Renal cortical epithelial cell (primary cell): ENCODE data around the gene PCYT1A. TPM values are rescaled to one million over a fixed set of nuclear protein-coding genes. Genes with fewer than 3 reads are reported as not detected.
"Not testable (repeated sequence)": the region's sequence is repeated elsewhere in the genome, so short reads cannot be mapped to it uniquely, and the experiment has no call there.

Source experiments
- DNase-seq: peaks from one replicate; pipeline ENCODE4 v3.0.0-alpha.2; 2011; ENCODE audit warnings: low read depth
- total RNA-seq: library from RNA; depleted of rRNA; stranded (reverse); fragments of >200 nt; gene quantifications from 2 replicates; pipeline ENCODE4 v1.2.3, GENCODE V29; 2014

The PCYT1A gene
- total RNA-seq, 1 donor from 2014 or later = 73.6 TPM

DNA sequence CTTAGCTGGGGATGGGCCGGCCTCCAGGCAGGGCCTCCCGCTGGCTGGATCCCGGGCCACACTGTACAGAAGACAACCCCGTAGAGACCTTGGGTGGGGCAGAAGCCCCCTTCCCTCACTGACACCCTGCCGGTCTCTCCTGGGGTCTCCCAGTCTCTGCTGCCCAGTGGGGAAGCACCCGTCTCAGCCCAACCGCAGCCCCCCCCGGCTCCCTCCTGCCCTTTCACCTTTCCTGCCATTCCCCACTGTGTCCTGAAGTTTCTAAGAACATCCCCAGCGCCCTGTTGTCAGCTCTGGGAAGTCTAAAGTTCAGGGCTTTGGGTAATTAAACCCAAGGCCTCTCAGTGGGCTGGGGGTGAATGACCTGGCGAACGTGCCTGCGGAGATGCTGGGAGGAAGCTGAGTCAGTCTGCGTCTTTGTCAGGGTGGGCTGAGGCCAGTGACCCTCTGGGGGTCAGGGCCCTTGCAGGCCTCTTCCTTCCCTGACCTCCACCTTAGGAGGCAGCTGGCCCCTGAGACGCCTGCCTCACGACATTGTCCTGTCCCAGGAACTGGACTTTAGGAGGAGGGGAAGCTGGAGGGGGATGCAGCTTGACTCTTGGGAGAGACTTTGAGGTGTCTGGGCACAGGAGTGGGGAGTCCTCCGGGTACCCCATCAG, 72.6 kb downstream of the PCYT1A start:
- peak; percentile 47 for DNase-seq

DNA sequence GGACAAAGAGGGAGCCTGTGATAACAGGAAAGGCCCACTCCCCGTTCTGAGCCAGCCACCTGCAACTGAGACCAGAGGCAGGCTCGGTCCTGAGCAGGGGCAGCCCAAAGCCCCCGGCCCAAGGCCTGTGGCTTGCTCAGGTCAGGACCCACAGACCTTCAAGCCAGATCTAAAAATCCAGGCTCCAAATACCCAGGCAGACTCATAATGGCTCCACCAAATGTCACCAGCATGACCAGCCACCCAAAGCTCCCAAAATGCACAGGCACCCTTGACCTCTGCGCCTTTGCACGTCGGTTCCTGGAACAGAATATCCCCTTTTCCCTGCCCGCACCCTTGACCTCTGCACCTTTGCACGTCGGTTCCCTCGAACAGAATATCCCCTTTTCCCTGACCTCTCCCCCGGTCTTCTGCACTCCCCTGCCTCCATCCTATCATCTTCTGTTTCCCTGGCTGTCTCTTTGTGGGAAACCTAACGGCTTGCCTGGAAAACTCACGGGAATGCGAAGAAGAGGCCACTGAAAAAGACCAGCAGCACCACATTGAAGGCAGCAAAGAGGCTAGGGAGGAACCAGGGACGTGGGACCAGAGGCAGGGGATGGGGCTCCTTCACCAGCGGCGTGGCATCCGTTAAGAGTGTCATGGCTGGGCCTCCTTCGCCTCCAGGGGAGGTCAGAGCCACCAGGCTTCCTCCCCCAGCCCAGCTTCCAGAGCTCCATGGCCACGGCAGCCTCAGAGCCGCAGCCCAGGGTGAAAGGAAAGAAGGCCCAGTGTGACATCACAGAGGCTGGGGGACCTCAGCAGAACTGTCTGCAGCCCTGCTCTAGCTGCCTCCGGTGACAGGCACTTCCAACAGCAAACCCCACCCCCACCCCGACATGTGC, 76.6 kb downstream of the PCYT1A start, which contains the start of gene ZDHHC19:
Gene ZDHHC19, minus strand, starts transcription at position 728 of the 884 bp plus-strand sequence. Its CDS starts 85 bp downstream, at position 643.
- no peak for DNase-seq

DNA sequence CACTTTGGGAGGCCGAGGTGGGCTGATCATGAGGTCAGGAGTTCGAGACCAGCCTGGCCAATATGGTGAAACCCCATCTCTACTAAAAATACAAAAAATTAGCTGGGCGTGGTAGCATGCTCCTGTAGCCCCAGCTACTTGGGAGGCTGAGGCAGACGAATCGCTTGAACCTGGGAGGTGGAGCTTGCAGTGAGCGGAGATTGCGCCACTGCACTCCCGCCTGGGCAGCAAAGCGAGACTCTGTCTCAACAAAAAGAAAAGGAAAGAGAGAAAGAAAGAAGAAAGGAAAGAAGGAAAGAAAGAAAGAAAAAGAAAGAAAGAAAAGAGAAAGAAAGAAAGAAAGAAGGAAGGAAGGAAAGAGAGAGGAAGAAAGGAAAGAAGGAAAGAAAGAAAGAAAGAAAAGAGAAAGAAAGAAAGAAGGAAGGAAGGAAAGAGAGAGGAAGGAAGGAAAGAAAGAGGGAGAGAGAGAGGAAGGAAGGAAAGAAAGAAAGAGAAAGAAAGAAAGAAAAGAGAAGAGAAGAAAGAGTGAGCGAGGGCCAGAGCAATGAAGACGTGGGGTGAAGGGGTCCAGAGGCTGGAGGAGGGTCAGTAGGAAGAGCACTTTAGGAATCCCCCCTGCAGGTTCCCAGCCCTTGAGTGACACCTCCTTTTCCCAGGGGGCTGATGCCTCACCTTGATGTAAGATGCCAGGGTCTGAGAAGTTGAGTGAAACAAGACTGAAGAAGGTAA, 77.4 kb downstream of the PCYT1A start:
- not testable (repeated sequence) for DNase-seq

DNA sequence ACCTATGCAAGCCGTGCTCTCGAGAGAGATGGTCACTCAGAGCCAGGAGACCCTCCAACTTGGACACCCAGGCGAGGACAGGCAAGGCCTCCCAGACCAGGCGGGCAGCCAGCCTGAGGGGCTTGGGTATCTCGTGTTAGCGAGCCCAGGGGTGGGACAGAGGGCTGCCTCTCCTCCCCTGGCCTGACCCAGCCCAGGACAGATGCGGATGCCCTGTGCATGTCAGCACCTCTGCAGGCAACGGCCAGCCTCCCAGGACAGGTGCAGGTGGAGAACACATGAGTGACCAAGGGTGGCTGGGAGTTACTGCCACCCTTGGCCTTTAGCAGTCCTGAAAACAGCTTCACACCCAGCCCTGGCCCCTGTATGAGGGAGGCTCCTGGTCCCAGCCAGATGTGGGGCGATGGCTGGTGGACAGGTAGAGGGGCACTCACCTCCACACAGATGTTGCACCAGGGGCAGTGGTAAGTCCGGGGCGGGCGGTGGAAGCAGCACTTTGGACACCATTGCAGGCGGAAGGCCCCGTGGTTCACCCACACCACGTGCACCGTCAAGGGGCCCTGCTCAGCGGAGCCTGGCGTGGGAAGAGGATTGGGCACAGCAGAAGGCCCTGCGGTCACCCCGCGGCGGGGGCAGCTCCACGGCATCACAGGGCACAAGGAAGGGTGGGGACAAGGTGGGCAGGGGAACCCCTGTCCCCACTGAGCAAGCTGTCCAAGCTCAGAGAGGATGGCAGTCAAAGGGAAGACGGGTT, 78.4 kb downstream of the PCYT1A start:
- no peak for DNase-seq

DNA sequence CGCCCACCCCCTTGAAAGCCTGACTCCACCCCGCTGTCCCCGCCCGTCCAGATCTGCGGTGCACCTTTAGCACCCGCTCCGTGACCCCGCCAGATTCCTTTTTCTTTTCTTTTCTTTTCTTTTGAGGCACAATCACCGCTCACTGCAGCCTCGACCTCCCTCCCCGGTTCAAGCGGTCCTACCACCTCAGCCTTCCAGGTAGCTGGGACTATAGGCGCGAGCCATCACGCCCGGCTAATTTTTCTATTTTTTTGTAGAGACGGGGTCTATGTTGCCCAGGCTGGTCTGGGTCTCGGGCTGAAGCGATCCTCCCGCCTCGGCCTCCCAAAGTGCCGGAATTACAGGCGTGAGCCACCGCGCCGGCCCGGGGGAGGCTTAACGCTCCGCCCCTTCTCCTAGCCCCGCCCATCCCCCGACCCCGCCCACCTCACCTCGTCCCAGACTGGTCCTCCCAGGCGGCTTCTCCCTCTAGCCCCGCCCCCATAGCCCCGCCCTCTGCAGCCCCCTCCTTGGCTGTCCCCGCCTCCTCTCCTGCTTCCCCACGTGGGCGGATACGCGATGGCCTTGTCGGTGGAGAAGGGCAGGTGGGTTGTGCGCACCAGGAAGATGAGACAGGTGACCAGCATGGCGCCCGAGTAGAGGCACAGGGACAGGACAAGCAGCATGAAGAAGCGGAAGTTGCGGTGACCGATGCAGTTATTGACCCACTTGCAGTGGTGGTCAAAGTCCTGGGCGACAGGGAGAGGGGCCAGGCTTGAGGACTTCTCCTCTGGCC, 79.5 kb downstream of the PCYT1A start:
- no peak for DNase-seq

DNA sequence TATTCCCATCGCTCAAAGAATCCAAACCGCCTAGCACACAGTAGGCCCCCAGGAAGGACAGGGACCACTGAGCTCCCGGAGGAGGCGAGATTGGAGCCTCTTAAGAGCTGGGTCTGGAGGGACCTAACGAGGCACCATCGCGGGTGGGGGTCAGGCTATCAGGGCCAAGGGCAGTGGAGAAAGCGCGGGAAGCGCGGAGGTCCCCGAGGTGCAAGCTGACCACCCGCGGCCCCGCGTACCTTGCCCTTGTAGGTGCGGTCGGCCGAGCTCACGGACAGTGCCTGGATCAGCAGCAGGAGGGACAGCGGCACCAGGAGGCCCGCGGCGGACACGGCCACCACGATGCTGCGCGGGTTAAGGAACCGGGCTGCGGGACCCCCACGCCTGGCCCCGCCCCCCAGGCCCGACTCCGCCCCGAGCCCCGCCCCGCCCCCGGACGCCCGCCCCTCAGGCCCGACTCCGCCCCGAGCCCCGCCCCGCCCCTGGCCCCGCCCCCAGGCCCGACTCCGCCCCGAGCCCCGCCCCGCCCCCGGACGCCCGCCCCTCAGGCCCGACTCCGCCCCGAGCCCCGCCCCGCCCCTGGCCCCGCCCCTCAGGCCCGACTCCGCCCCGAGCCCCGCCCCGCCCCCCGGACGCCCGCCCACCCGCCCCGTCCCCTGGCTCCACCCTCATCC, 80.2 kb downstream of the PCYT1A start:
- no peak for DNase-seq

DNA sequence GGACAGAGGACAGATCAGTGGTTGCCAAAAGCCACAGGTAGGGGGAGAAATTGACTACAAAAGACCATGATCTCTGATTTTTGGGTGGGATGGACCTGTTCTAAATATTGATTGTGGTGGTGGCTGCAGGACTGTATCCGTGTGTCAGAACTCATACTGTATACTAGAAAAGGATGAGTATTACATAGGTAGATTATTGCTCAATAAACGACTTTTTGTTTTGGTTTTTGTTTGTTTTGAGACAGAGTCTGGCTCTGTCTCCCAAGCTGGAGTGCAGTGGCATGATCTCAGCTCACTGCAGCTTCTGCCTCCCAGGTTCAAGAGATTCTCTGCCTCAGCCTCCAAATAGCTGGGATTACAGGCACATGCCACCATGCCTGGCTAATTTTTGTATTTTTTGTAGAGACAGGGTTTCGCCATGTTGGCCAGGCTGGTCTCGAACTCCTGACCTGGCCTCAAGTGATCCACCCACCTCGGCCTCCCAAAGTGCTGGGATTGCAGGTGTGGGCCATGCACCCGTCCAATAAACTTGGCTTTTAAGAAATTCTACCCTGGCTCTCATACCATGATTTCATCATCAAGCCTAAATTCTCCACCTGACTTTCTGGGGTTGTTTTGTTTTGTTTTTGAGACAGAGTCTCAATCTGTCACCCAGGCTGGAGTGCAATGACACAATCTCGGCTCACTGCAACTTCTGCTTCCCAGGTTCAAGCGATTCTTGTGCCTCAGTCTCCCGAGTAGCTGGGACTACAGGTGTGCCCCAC, 81.9 kb downstream of the PCYT1A start:
- not testable (repeated sequence) for DNase-seq

DNA sequence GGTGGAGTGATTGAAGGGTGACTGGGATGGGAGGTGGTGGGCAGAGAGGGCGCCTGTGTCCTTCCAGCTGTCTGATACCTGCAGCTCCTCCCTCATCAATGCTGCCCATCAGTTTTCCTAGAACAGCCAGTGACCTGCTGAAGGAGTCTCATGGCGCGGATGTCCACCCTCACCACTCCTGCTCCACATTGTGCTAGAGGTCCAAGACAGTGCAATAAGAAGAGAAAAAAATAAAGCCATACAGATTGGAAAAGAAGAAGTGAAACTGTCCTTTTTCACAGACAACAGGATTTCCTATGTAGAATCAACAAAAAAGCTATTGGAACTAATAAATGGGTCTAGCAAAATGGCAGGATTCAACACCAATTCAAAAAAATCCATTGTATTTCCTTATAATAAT, 83.7 kb downstream of the PCYT1A start:
- DNase-seq = no peak

DNA sequence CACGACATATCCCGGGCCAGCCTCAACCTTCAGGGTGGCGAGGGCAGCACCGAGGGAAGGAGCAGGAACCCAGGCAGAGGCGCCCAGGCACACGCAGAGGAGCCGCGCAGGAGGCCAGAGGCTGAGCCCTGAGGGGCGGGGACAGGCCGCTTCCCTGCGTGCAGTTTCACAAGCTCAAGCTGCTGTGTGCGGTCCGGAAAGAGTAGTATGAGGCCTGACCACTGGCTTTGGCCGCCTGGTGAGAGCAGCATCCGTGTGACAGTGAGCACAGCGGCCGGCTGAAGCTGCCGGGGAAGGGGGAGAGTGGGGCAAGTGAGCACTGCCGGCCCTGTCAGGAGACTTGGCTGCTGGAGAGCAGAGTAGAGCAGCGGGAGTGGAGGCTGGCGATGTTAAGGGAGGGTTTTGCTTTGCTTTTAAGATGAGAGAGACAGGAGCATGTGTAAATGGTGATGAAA, 85.0 kb downstream of the PCYT1A start:
- no peak for DNase-seq

DNA sequence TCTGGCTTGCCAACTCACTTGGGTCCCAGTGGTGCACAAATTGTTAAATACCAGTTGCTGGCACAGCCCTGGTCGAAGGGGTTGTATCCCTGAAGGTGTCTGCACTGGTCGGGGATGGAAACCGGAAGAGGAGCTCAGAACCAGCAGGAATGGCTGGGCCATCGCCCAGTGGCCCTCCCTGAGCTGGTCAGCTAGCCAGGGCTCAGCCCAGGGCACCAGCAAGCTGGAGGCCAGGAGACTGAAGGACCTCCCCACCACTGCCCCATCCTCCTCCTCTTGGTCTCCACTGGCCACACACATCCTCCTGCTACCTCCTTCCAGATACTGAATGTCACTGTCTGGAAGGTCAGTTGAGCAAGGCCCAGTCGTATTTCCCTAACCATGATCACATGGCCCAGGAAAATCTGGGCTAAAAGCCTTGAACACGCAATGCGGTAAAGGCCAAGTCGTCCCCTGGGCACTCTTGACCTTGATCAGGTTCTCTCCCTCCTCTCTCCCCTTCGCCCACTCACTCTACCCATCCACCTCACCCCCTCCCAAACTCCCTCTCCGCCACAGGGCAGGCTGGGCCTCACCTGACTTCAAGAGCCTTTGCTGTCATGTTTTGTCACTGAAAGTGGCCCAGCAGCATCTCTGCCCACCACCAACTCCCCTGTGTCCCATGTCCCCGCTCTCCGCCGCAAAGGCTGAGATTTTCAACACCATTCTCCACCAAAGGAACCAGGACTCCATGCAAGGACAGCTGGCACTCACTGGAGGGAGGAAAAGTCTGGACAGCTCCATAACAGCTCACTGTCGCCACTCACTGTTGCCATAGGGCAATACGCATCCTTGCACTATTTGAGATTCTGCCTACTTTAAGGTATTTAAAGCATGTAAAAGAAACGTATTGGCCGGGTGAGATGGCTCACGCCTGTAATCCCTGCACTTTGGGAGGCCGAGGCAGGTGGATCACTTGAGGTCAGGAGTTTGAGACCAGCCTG, 88.5 kb downstream of the PCYT1A start:
- no peak for DNase-seq

DNA sequence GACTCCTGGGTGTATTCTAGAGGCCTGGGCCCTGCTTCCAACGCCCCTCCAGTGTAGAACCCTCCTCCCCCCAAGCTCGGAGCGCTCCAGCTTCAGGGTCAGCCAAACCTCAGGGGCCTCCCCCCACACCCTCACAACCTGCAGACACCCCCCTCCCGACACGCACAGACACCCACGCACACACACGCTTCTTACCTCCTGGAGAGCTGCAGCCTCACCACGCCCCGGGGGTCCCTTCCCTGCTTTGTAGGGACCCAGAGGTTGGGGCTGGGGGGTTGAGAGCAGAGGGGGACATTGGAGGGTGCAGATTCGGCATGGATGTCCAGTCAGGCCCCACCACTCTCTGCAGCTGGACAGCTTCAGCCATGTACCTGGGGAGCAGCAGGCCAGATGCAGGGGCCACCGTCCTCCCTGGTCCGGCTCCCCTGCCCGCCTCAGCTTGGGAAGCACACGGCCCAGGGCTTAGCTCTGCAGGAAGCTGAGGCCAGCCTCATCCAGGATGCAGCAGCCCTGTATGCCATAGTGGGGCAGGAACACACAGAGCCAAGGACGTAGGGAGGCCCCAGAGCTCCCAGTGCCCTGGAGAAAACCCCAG, 89.3 kb downstream of the PCYT1A start:
- DNase-seq = no peak

DNA sequence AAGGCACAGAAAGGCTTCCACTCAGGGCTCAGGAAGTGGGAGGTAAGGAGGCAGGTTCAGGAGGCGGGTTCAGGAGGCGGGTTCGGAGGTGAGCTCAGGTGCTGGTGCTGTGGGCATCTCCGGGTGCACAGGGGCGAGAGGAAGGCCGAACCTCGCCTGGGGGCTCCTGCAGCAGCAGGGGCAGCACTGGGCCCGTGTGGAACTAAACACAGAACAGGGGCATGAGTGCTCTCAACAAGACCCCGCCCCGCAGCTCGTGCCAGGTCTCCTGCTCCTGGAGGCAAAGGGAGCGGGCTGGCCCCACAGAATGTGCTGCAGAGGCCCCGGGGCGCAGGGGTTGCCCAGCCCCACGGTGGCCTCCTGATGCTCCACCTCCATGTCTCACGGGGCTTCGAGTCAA, 90.0 kb downstream of the PCYT1A start:
- no peak for DNase-seq

DNA sequence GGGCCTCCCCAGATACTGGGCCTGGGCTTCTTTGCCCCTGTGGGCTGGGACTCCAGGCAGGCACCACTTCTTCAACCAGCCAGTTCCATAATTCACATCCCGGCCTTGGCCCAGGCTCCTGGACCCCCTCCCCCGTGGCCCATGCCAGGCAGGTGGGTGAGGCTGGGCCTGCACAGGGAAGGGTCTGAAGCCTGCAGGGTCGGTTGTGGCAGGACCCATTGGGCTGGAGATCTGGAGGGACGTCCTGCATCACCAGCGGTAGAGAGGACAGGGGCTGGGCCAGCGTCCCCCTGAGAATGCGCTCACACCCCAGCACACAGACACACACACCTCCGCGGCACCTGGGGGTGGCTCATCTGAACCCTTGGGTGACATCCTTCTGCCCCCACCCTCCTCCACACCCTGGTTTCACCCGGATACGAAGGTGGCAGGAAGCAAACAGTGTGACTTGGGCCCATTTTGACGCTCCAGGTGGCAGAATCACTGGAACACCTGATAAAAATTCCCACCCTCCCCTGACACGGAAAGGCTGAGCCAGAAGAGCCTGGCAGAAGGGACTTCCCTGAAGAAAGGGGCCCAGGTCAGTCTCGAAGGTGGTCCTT, 91.8 kb downstream of the PCYT1A start:
- DNase-seq = no peak

DNA sequence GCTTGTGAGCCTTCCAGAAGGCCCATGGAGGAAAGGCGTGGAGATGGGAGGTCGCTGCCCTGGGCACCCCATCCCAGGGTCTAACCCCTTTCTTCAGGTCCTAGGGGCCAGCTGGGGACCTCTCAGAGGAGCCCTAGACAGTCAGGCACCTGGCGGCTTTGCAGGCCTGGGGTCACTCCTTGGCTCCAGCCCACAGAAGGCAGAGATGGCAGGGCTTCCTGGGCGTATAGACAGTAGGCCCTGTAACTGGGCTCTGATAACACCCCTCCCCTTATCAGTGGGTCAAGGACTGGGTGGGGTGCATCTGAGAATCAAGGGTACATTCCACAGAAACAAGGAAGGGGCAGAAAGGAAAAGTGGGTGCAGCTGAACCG, 93.0 kb downstream of the PCYT1A start:
- no peak for DNase-seq

DNA sequence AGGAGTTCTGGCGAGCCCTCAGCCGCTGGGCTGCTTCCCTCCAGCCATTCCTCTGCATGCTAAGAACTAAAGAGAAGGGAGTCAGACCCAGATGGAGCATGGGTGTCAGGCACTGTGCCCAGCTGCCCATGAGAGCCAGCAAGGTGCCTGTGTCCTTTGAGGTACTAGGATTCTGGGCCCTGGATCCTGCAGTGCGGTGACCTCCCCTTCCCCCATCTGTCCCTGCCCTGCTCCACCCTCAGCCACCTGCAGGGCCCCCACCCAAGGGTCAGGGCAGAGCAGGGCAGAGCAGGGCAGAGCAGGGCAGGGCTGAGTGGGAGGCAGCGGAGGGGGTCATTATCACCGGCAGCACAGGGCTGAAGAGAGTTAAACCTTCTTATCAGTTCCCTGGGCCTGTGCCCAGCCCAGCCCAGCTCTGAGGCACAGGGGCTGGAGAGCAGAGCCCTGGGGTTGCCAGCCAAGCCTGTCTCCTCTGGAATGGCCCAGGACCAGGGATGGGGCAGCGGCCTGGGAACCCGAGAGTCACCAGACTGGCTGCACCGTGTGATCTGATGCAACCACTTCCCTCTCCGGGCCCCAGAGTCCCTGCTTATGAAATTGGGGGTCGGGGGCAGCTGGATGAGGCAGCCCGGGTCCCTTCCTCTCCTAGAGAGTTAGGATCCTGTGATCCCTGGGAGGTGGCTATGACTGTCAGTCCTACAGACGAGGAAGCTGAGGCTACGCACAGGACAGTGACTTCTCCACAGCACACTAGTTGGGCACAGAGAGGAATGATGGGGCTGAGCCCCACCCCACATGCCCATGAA, 93.6 kb downstream of the PCYT1A start:
- no peak for DNase-seq

DNA sequence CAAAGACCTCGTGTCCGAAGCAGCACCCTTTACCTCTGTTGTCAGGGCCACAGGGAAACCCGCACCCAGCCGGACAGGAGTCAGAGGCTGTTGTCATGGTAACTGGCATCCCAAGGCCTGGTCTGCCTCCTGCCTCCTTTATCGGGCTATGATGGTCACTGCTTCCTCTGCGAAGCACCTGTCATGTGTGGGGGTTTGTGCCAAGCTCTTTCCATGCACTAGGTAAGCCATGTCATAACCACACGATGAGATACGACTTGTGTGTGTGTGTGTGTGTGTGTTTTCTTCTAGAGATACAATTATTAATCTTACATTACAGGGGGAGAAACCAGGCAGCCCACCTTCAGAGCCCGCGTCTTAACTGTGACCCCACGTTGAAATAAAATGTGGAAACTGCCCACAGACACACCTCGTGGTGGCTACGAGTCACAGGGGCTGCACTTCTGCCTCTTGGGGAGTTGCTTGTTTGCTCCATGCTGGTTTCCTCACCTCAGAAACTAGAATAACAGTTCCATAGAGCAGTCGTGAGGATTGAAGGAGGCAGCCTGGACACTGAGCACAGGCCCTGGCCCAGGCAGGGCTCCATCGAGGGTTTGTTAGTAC, 94.3 kb downstream of the PCYT1A start:
- no peak for DNase-seq
